Measurements from ENCODE around the gene ANAPC13.

Gene ANAPC13

GRCh38 chr3:134437211-134437752 is 48.5 kb downstream of the ANAPC13 start:
- no peaks in the 10 kb centered on the region for H3K4me1 ChIP-seq (ENCODE audit: control insufficient read depth, insufficient read depth, low read depth, low read length)
- H3K27ac ChIP-seq (ENCODE audit: low read length, poor library complexity, severe bottlenecking): no peak overlapping the region
- H2BK5ac ChIP-seq (ENCODE audit: low read depth, low read length, poor library complexity, severe bottlenecking): no peak overlapping the region
- H3K9me3 ChIP-seq (ENCODE audit: control insufficient read depth, low read length): no peaks in the 10 kb centered on the region
- no peak overlapping the region for H2BK120ac ChIP-seq (ENCODE audit: low read depth, low read length)
- no peak overlapping the region for H3K4ac ChIP-seq (ENCODE audit: low read depth in 1 of 2, low read length in 2 of 2)
- no peak overlapping the region for H3K4me2 ChIP-seq (ENCODE audit: low read length, poor library complexity, severe bottlenecking)
- no peaks in the 10 kb centered on the region for H3K27me3 ChIP-seq (ENCODE audit: control insufficient read depth in 1 of 2, insufficient read depth in 1 of 2, low read length in 2 of 2)
- no peaks in the 10 kb centered on the region for H3K79me1 ChIP-seq (replicated peaks; ENCODE audit: low read length, poor library complexity, severe bottlenecking)
- H3K36me3 ChIP-seq (ENCODE audit: control insufficient read depth in 1 of 2, insufficient read depth in 2 of 2, low read depth in 1 of 2, low read length in 2 of 2): no peaks in the 10 kb centered on the region
- H3K23ac ChIP-seq (ENCODE audit: low read length in 2 of 2): no peak overlapping the region
- no peak overlapping the region for H2BK15ac ChIP-seq (ENCODE audit: low read depth, poor library complexity, severe bottlenecking)
- no peak overlapping the region for H2BK12ac ChIP-seq (ENCODE audit: low read length in 2 of 2)
- WGBS: 66% methylated on average over 3 of the region's 3 CpGs
- no peak overlapping the region for H3K14ac ChIP-seq (ENCODE audit: low read length in 2 of 2)
- no peak overlapping the region for H4K91ac ChIP-seq (ENCODE audit: low read length)
- no peak overlapping the region for H3K18ac ChIP-seq (ENCODE audit: low read depth in 1 of 2, low read length in 2 of 2)
- no peak overlapping the region for H3K4me3 ChIP-seq (ENCODE audit: insufficient read depth in 1 of 2, low read depth in 1 of 2, low read length in 2 of 2)
- H4K8ac ChIP-seq (ENCODE audit: low read length): no peak overlapping the region
- H3K9ac ChIP-seq (ENCODE audit: low read length): no peak overlapping the region
- no peak for DNase-seq
- H2AFZ ChIP-seq (ENCODE audit: low read depth, low read length): no peak overlapping the region
- H2AK5ac ChIP-seq (ENCODE audit: low read length, severe bottlenecking): no peak overlapping the region

GRCh38 chr3:134432236-134432635 is 53.5 kb downstream of the ANAPC13 start:
- Histone ChIP-seq H3K4me2 (ENCODE audit: low read length, poor library complexity, severe bottlenecking) (no peak overlapping the region), H2AFZ (ENCODE audit: low read depth, low read length) (no peak overlapping the region), H3K4me1 (ENCODE audit: control insufficient read depth, insufficient read depth, low read depth, low read length) (peaks cover 14% of the 10 kb centered on the region), H3K36me3 (ENCODE audit: control insufficient read depth in 1 of 2, insufficient read depth in 2 of 2, low read depth in 1 of 2, low read length in 2 of 2) (no peaks in the 10 kb centered on the region), H3K18ac (ENCODE audit: low read depth in 1 of 2, low read length in 2 of 2) (no peak overlapping the region), H2AK5ac (ENCODE audit: low read length, severe bottlenecking) (no peak overlapping the region), H2BK5ac (ENCODE audit: low read depth, low read length, poor library complexity, severe bottlenecking) (no peak overlapping the region), H3K4ac (ENCODE audit: low read depth in 1 of 2, low read length in 2 of 2) (no peak overlapping the region), H4K8ac (ENCODE audit: low read length) (no peak overlapping the region), H3K27me3 (ENCODE audit: control insufficient read depth in 1 of 2, insufficient read depth in 1 of 2, low read length in 2 of 2) (no peaks in the 10 kb centered on the region), H3K14ac (ENCODE audit: low read length in 2 of 2) (no peak overlapping the region), H3K23ac (ENCODE audit: low read length in 2 of 2) (no peak overlapping the region), H4K91ac (ENCODE audit: low read length) (no peak overlapping the region), H3K27ac (ENCODE audit: low read length, poor library complexity, severe bottlenecking) (no peak overlapping the region), H2BK12ac (ENCODE audit: low read length in 2 of 2) (no peak overlapping the region), H3K9ac (ENCODE audit: low read length) (no peak overlapping the region), H2BK120ac (ENCODE audit: low read depth, low read length) (no peak overlapping the region), H3K9me3 (ENCODE audit: control insufficient read depth, low read length) (no peaks in the 10 kb centered on the region), H3K79me1 (replicated peaks; ENCODE audit: low read length, poor library complexity, severe bottlenecking) (no peaks in the 10 kb centered on the region), H2BK15ac (ENCODE audit: low read depth, poor library complexity, severe bottlenecking) (no peak overlapping the region), H3K4me3 (ENCODE audit: insufficient read depth in 1 of 2, low read depth in 1 of 2, low read length in 2 of 2) (no peak overlapping the region)
- 83% methylated on average over 1 of the region's 3 CpGs for WGBS
- no peak for DNase-seq

GRCh38 chr3:134430950-134431445 is 54.8 kb downstream of the ANAPC13 start:
- no peak overlapping the region for H3K27ac ChIP-seq (ENCODE audit: low read length, poor library complexity, severe bottlenecking)
- H2AK5ac ChIP-seq (ENCODE audit: low read length, severe bottlenecking): no peak overlapping the region
- 62% methylated on average over 3 of the region's 4 CpGs for WGBS
- H3K9ac ChIP-seq (ENCODE audit: low read length): no peak overlapping the region
- no peak overlapping the region for H3K23ac ChIP-seq (ENCODE audit: low read length in 2 of 2)
- no peak overlapping the region for H2BK120ac ChIP-seq (ENCODE audit: low read depth, low read length)
- peak overlapping the region in 1 of 2 experiments; percentile 71 for H3K14ac ChIP-seq (ENCODE audit: low read length in 2 of 2)
- H2AFZ ChIP-seq (ENCODE audit: low read depth, low read length): no peak overlapping the region
- H4K8ac ChIP-seq (ENCODE audit: low read length): no peak overlapping the region
- H3K18ac ChIP-seq (ENCODE audit: low read depth in 1 of 2, low read length in 2 of 2): no peak overlapping the region
- H3K4me2 ChIP-seq (ENCODE audit: low read length, poor library complexity, severe bottlenecking): no peak overlapping the region
- DNase-seq: no peak
- no peaks in the 10 kb centered on the region for H3K36me3 ChIP-seq (ENCODE audit: control insufficient read depth in 1 of 2, insufficient read depth in 2 of 2, low read depth in 1 of 2, low read length in 2 of 2)
- H2BK15ac ChIP-seq (ENCODE audit: low read depth, poor library complexity, severe bottlenecking): no peak overlapping the region
- H3K4ac ChIP-seq (ENCODE audit: low read depth in 1 of 2, low read length in 2 of 2): no peak overlapping the region
- no peak overlapping the region for H2BK12ac ChIP-seq (ENCODE audit: low read length in 2 of 2)
- no peaks in the 10 kb centered on the region for H3K9me3 ChIP-seq (ENCODE audit: control insufficient read depth, low read length)
- no peaks in the 10 kb centered on the region for H3K27me3 ChIP-seq (ENCODE audit: control insufficient read depth in 1 of 2, insufficient read depth in 1 of 2, low read length in 2 of 2)
- no peak overlapping the region for H4K91ac ChIP-seq (ENCODE audit: low read length)
- peaks cover 22% of the 10 kb centered on the region for H3K4me1 ChIP-seq (ENCODE audit: control insufficient read depth, insufficient read depth, low read depth, low read length)
- H2BK5ac ChIP-seq (ENCODE audit: low read depth, low read length, poor library complexity, severe bottlenecking): no peak overlapping the region
- H3K79me1 ChIP-seq (replicated peaks; ENCODE audit: low read length, poor library complexity, severe bottlenecking): no peaks in the 10 kb centered on the region
- H3K4me3 ChIP-seq (ENCODE audit: insufficient read depth in 1 of 2, low read depth in 1 of 2, low read length in 2 of 2): no peak overlapping the region

GRCh38 chr3:134430174-134430573 is 55.6 kb downstream of the ANAPC13 start:
- H2AK5ac ChIP-seq (ENCODE audit: low read length, severe bottlenecking): no peak overlapping the region
- no peak overlapping the region for H4K8ac ChIP-seq (ENCODE audit: low read length)
- H2AFZ ChIP-seq (ENCODE audit: low read depth, low read length): no peak overlapping the region
- H2BK120ac ChIP-seq (ENCODE audit: low read depth, low read length): no peak overlapping the region
- no peak overlapping the region for H3K9ac ChIP-seq (ENCODE audit: low read length)
- H3K14ac ChIP-seq (ENCODE audit: low read length in 2 of 2): no peak overlapping the region
- no peak overlapping the region for H3K18ac ChIP-seq (ENCODE audit: low read depth in 1 of 2, low read length in 2 of 2)
- no peak overlapping the region for H2BK12ac ChIP-seq (ENCODE audit: low read length in 2 of 2)
- H3K4ac ChIP-seq (ENCODE audit: low read depth in 1 of 2, low read length in 2 of 2): no peak overlapping the region
- no peak overlapping the region for H3K23ac ChIP-seq (ENCODE audit: low read length in 2 of 2)
- no peaks in the 10 kb centered on the region for H3K36me3 ChIP-seq (ENCODE audit: control insufficient read depth in 1 of 2, insufficient read depth in 2 of 2, low read depth in 1 of 2, low read length in 2 of 2)
- H3K27me3 ChIP-seq (ENCODE audit: control insufficient read depth in 1 of 2, insufficient read depth in 1 of 2, low read length in 2 of 2): no peaks in the 10 kb centered on the region
- DNase-seq: no peak
- no peak overlapping the region for H3K4me3 ChIP-seq (ENCODE audit: insufficient read depth in 1 of 2, low read depth in 1 of 2, low read length in 2 of 2)
- 100% methylated on average over 4 of the region's 4 CpGs for WGBS
- H3K9me3 ChIP-seq (ENCODE audit: control insufficient read depth, low read length): no peaks in the 10 kb centered on the region
- no peak overlapping the region for H3K4me2 ChIP-seq (ENCODE audit: low read length, poor library complexity, severe bottlenecking)
- H4K91ac ChIP-seq (ENCODE audit: low read length): no peak overlapping the region
- H3K79me1 ChIP-seq (replicated peaks; ENCODE audit: low read length, poor library complexity, severe bottlenecking): no peaks in the 10 kb centered on the region
- H3K27ac ChIP-seq (ENCODE audit: low read length, poor library complexity, severe bottlenecking): no peak overlapping the region
- H3K4me1 ChIP-seq (ENCODE audit: control insufficient read depth, insufficient read depth, low read depth, low read length): peaks cover 22% of the 10 kb centered on the region
- no peak overlapping the region for H2BK5ac ChIP-seq (ENCODE audit: low read depth, low read length, poor library complexity, severe bottlenecking)
- H2BK15ac ChIP-seq (ENCODE audit: low read depth, poor library complexity, severe bottlenecking): no peak overlapping the region
